ENCODE measurements around the gene ATG14. TPM values are rescaled to one million over a fixed set of nuclear protein-coding genes. Genes with fewer than 3 reads are reported as not detected.
A peak's percentile ranks its signal among the peaks of the same experiment; 100 is the strongest.

Gene ATG14
- total and polyA plus RNA-seq, 2 of the 8 experiments (the other 6 are each of a cell fraction or from before 2014, with no cell fraction given): 4.9 to 10.8 TPM

GRCh38 chr14:55446833-55447232, 35.2 kb upstream of the ATG14 start:
- ChIA-PET POLR2A (ENCODE audit: partially characterized antibody) (interaction anchor here (0.7 kb wide), 1 partner anchor 235 kb away, joined by 3 read pairs; no protein-coding TSS in a partner anchor), CTCF (ENCODE audit: partially characterized antibody) (interaction anchor here (0.6 to 2.9 kb wide), 42 partner anchors 8 to 1044 kb away, joined by 3 to 20 read pairs (median 4); partner anchors contain the start of gene FBXO34)

More at GRCh38 chr14:55446833-55447232, 35.2 kb upstream of the ATG14 start:
- no peak overlapping the region for H3K18ac ChIP-seq (ENCODE audit: extremely low read depth, low read length)
- H3K9ac ChIP-seq (replicated peaks in 1 of 4; ENCODE audit: extremely low read depth in 1 of 4, low read depth in 3 of 4, low read length in 3 of 4): no peak overlapping the region
- no peak for DNase-seq (ENCODE audit: low read depth in 1 of 2, low spot score in 2 of 2)
- no peaks in the 10 kb centered on the region for H3K27me3 ChIP-seq (replicated peaks in 1 of 4; ENCODE audit: control insufficient read depth in 3 of 4, extremely low read depth in 1 of 4, insufficient read depth in 3 of 4, low read length in 3 of 4)
- H2BK12ac ChIP-seq (ENCODE audit: low read depth, low read length): no peak overlapping the region
- H3K79me2 ChIP-seq (ENCODE audit: control insufficient read depth in 1 of 2, insufficient read depth in 2 of 2, low read length in 2 of 2): no peaks in the 10 kb centered on the region
- no peak overlapping the region for H3K27ac ChIP-seq (ENCODE audit: low read depth, low read length)
- 90% methylated on average over 2 of the region's 2 CpGs; no CpG with 5 or more reads in 1 of the 2 experiments for WGBS, 2 experiments (ENCODE audit: extremely low coverage in 1 of 2, insufficient coverage in 1 of 2, insufficient read length in 1 of 2, insufficient replicate concordance in 2 of 2, low coverage in 1 of 2, low lambda C conversion rate in 2 of 2, missing lambda C conversion rate in 1 of 2)
- no peak for TF ChIP-seq ASH2L (IDR thresholded peaks at IDR 0.05; ENCODE audit: low read length)
- no peak for TF ChIP-seq HDAC2 (IDR thresholded peaks at IDR 0.05; ENCODE audit: borderline replicate concordance in 1 of 2, low read depth in 2 of 2, low read length in 2 of 2)
- no peak for TF ChIP-seq YY1 (IDR thresholded peaks at IDR 0.05; ENCODE audit: low read depth, low read length)
- H3K14ac ChIP-seq (ENCODE audit: insufficient read length): no peak overlapping the region
- H4K20me1 ChIP-seq (replicated peaks in 1 of 2; ENCODE audit: control insufficient read depth in 1 of 2, insufficient read depth in 2 of 2, low read length in 2 of 2): no peaks in the 10 kb centered on the region
- no peak overlapping the region for H2BK20ac ChIP-seq (ENCODE audit: low read length)
- H3K36me3 ChIP-seq (ENCODE audit: control insufficient read depth in 2 of 4, insufficient read depth in 4 of 4, low read length in 3 of 4): no peaks in the 10 kb centered on the region
- H4K91ac ChIP-seq (replicated peaks; ENCODE audit: insufficient read length, low read length): no peak overlapping the region
- H2BK15ac ChIP-seq (ENCODE audit: low read length): no peak overlapping the region
- H3K4me2 ChIP-seq (ENCODE audit: insufficient read depth in 1 of 2, low read depth in 2 of 2, low read length in 2 of 2): no peak overlapping the region
- H3K4ac ChIP-seq (replicated peaks; ENCODE audit: insufficient read length, low read depth, low read length): no peak overlapping the region
- no peak overlapping the region for H3K56ac ChIP-seq (replicated peaks; ENCODE audit: insufficient read length, low read depth, low read length)
- H3K9me3 ChIP-seq (ENCODE audit: insufficient read depth in 2 of 2, low read depth in 1 of 2, low read length in 1 of 2): no peaks in the 10 kb centered on the region
- H2BK5ac ChIP-seq (ENCODE audit: low read depth, low read length): no peak overlapping the region
- no peak overlapping the region for H3K4me3 ChIP-seq (ENCODE audit: extremely low read depth in 1 of 4, insufficient read depth in 2 of 4, low read depth in 3 of 4, low read length in 4 of 4)
- 0 out of 2 replicates have a peak overlapping the region, but pooled peaks have one; percentile 18 for H2AFZ ChIP-seq (ENCODE audit: low read length)
- H4K8ac ChIP-seq (ENCODE audit: extremely low read depth, insufficient read depth, low read length): no peak overlapping the region
- H3K79me1 ChIP-seq (ENCODE audit: low read depth, low read length): no peaks in the 10 kb centered on the region
- H2BK120ac ChIP-seq (replicated peaks; ENCODE audit: low read depth, low read length): no peak overlapping the region
- H2AK5ac ChIP-seq (ENCODE audit: low read depth, low read length): no peak overlapping the region
- H3K23ac ChIP-seq (ENCODE audit: insufficient read length): no peak overlapping the region
- FAIRE-seq: no peak
- no peaks in the 10 kb centered on the region for H3K23me2 ChIP-seq (ENCODE audit: low read depth, low read length)
- no peak overlapping the region for H4K5ac ChIP-seq (ENCODE audit: insufficient read length, low read depth, low read length)
- no peaks in the 10 kb centered on the region for H3K4me1 ChIP-seq (replicated peaks in 1 of 4; ENCODE audit: control insufficient read depth in 3 of 4, insufficient read depth in 4 of 4, low read length in 3 of 4)

All from H1 (cell line).